Prostate gland (tissue), 2 donors: ENCODE measurements around the gene NAA38.
"Not testable (repeated sequence)": the region's sequence is repeated elsewhere in the genome, so short reads cannot be mapped to it uniquely, and the experiment has no call there.

ENCODE experiments used
- CTCF ChIP-seq, 4 experiments: fragments of 200-600 bp in 2 of 4; fragments of 450-650 bp in 2 of 4; sonication (generic) in 2 of 4; IDR thresholded peaks; 1 replicate in 3 of 4; 2 replicates in 1 of 4; pipeline ENCODE4 v1.5.1; 2016 to 2019; ENCODE audit warnings: antibody characterized with exemption in 4 of 4, mild to moderate bottlenecking in 2 of 4, moderate library complexity in 2 of 4
- POLR2A ChIP-seq: fragments of 450-650 bp; IDR thresholded peaks from one replicate; pipeline ENCODE4 v1.6.1; 2016; ENCODE audit warnings: antibody characterized with exemption, mild to moderate bottlenecking
- POLR2AphosphoS5 ChIP-seq: sonication (generic); formaldehyde crosslinking; IDR thresholded peaks from one replicate; pipeline ENCODE4 v1.6.1; 2017; ENCODE audit warnings: antibody characterized with exemption

- not testable (repeated sequence) for TF ChIP-seq POLR2A; CTCF (IDR thresholded peaks at IDR 0.05); POLR2AphosphoS5
Measured at GRCh38 chr17:7809791-7810343, 47.5 kb downstream of the NAA38 start.
